ENCODE measurements around the gene NLRP8.

GRCh38 chr19:55907746-55908145 lies 39.9 kb upstream of the NLRP8 start:
- TF ChIP-seq, protein P1, sequence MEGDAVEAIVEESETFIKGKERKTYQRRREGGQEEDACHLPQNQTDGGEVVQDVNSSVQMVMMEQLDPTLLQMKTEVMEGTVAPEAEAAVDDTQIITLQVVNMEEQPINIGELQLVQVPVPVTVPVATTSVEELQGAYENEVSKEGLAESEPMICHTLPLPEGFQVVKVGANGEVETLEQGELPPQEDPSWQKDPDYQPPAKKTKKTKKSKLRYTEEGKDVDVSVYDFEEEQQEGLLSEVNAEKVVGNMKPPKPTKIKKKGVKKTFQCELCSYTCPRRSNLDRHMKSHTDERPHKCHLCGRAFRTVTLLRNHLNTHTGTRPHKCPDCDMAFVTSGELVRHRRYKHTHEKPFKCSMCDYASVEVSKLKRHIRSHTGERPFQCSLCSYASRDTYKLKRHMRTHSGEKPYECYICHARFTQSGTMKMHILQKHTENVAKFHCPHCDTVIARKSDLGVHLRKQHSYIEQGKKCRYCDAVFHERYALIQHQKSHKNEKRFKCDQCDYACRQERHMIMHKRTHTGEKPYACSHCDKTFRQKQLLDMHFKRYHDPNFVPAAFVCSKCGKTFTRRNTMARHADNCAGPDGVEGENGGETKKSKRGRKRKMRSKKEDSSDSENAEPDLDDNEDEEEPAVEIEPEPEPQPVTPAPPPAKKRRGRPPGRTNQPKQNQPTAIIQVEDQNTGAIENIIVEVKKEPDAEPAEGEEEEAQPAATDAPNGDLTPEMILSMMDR (IDR thresholded peaks at IDR 0.05; ENCODE audit: low read depth, low read length): no peak
- TF ChIP-seq EZH2phosphoT487 (IDR thresholded peaks at IDR 0.05; ENCODE audit: low read depth): no peak
